GM21528 (cell line): ENCODE results near the gene TSNAX.
"Not testable (repeated sequence)": the region's sequence is repeated elsewhere in the genome, so short reads cannot be mapped to it uniquely, and the experiment has no call there.

Experiments used
- ATAC-seq: cut with Tn5 transposase; IDR thresholded peaks from one replicate; pipeline ENCODE4 v1.9.1; 2021; ENCODE audit warnings: mild to moderate bottlenecking, moderate library complexity; ENCODE audit not compliant: unreplicated experiment, low FRiP score

The TSNAX gene

DNA sequence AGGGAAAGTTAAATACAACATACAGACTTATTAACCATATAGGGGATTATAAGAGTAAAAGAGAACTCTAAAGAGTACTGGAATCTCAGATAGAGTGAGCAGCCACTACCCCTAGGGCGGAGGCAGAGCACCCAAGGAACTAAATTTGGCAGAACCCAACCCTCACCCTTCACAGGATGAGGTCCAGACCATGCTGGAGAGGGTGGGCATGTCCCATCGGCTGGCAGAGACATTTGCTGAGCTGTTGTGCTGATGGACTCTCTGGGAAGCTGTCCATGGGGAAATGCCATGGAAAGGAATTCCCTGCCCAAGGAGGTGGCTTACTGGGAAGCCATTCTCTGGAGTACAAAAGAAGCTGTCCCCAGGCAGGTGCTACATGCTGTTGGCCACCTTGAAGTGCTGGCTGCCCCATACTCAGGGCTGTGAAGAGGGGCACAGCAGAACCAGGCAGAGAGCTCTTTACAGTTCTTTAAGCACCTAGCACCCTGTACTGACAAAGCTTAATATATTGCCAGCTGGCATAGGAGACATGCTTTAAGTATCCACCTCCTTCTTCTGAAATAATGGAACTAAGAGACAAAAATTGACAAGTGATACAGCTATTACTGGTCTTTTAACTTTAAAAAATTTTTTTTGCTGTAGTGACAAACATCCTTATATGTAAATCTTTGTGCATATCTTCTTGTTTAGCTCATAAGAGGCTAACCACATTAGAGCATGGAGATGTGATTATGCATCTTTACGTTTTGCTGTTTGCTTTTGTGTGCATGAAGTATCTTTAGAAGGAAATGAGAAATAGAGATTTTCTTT lies 29.6 kb downstream of the TSNAX start:
- ATAC-seq = no peak

DNA sequence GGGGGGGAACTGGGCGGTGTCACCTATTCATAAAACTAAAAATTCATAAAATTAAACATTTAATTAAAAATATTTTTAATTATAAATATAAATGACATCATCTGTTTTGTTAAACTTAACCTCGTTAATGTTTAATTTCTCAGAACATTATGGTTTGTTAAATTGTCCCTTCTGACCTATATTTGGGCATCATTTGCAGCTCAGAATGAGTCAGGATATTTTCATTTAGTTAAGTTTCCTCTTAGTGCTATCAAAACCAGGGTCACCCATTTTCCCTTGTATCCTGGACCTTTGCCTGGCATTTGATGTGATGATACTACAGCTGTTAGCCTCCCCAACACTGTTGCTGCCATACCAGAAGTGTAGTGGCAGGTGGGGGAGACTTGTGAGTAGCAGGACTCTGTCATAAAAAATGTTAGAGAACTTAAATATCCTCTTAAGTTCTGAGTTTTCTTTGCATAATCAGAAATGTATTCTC lies 30.3 kb downstream of the TSNAX start:
- ATAC-seq = no peak

DNA sequence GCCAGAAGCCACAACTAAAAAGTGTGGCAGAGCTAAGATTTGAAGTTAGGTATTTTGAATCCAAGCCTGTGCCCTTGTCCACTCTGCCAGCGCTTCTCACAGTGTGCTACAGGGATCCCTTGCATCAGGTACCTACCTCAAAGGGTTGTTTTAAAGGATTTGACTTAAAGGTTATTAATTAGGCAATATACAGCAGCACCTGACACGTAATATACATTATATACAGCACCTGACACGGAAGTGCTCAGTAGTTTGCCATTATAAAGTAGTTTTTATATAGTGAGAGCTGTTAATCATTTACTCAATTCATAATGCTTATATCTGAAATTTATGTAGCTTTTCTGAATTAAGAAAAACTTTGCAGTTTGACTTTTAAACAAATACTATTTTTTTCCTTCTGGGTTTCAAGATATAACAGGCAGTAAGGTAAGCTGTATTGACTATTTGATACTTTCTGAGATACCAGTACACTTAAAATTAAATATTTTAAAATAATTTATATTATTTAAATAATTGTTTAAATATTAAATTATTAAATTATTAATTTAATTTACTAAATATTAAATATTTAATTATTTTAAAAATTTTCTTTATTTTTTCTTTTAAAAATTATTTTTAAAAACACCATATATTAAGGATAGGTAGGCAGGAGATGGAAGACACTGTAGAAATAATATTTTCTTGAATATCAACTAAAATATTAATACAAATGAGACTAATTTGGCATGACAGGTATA lies 33.3 kb downstream of the TSNAX start:
- no peak for ATAC-seq

DNA sequence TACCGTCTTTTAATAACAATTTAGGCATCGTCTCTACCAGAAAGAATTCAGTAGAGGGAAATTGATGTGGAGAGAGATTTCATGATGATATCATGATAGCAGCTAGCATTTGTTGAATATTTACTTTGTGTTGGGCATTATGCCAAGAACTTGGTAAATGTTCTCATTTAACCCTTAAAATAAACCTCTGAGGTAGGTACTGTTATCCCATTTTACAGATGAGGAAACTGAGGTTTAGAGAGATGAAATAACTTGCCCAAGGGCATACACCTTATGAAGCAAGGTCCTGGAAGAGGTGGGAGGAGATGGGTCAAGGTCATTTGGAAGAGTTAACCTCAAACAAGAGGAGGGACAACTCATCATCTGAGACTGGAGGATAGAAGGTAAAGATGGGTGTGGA lies 34.8 kb downstream of the TSNAX start:
- ATAC-seq = no peak

DNA sequence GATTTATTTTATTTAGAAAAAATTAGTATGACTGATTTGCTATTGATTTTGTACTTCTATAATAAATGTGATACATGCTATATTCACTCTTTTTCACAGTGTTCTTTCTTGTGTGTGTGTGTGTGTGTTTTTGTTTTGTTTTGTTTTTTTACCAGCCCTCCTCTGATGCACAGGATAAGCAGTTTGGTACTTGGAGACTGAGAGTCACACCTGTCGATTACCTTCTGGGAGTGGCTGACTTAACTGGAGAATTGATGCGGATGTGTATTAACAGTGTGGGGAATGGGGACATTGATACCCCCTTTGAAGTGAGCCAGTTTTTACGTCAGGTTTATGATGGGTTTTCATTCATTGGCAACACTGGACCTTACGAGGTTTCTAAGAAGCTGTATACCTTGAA lies 35.9 kb downstream of the TSNAX start:
- no peak for ATAC-seq

DNA sequence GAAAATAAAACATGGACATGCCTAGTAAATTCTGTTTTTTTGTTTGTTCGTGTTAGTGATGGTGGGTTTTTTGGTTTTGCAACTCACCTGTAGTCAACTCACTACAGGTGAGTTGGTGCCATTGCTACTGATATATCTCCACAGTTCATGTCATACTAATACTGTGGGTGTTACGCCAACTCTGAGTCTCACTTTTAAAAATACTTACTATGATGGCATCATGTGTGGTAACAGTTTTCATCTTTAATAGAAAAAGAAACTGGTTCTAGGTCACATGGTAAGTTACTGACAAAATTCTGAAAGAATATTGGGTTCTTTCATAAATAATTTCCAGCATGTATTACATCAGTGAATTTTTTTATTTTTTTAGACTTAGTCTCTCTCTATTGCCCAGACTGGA lies 38.0 kb downstream of the TSNAX start:
- no peak for ATAC-seq

DNA sequence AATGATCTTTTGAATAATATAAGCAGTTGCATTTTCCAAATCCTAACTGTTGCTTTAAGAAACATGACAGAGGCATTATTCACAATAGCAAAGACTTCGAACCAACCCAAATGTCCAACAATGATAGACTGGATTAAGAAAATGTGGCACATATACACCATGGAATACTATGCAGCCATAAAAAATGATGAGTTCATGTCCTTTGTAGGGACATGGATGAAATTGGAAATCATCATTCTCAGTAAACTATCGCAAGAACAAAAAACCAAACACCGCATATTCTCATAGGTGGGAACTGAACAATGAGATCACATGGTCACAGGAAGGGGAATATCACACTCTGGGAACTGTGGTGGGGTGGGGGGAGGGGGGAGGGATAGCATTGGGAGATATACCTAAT lies 41.8 kb downstream of the TSNAX start:
- ATAC-seq = not testable (repeated sequence)

DNA sequence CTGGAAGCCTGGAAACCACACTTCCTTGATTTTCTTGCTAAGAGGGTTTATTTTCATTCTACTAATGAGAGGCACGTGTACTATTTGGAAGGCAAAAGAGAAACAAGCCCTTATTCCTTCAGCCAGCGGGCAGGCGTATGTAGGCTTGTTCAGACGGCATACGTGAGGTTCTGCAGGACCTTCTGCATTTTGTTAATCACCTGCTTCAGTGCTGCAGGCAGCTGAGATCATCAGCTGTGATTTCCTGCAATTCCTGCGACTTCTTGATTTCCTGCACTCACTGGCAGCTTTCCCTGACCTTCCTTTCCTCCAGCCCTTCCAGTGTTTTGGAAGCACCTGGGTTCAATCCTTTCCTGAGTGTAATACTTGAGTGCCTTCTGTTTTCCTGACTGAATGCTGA lies 43.4 kb downstream of the TSNAX start:
- ATAC-seq = no peak

DNA sequence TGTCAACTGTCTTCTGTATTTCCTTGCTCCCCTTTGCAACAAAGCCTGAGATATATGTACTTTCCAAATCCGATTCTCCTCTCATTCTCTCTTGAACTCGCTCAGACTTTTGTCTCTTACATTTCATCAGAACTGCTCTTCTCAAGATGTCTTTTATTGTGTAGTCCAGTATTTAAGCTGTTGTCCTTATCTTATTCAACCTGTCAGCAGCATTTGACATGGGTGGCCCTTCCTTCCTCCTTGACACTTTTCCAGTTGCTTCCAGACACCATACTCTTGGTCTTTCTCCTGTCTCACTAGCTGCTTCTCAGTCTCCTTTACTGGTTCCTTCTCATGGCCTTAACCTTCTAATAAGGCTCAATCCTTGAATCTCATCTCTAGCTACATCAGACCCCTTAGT lies 47.0 kb downstream of the TSNAX start:
- ATAC-seq = no peak

DNA sequence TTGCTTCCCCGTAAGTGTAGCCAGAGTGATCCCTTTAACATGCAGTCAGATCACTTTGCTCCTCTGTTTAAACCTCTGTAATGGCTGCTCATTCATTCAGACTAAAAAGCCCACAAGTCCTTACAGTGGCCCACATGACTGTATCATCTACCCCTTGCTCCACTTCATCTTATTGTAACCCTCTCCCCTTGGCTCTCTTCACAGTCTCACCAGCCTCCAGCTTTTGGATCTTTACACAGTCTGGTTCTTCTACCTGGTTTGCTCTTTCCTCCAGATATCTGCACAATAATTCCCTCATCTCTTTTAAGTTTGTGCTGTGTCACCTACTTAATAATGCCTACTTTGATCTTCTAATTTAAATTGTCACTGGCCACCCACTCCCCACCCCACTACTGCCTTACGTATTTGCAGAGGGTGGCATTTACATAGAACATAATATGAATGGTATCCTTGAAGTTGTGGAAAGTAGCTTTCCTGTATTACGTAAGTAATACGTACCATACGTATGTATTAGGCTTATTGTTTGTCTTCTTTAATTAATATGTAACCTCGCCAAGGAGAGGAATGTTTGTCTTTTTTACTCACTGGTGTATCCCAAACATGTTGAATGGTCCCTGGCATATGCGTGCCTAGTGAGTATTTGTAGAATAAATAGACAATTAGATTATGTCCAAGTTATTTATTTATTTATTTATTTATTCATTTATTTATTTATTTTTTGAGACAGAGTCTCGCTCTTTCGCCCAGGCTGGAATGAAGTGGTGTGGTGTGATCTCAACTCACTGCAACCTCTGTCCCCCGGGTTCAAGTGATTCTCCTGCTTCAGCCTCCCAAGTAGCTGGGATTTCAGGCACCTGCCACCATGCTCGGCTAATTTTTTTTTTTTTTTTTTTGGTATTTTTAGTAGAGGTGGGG lies 48.6 kb downstream of the TSNAX start:
- no peak for ATAC-seq

DNA sequence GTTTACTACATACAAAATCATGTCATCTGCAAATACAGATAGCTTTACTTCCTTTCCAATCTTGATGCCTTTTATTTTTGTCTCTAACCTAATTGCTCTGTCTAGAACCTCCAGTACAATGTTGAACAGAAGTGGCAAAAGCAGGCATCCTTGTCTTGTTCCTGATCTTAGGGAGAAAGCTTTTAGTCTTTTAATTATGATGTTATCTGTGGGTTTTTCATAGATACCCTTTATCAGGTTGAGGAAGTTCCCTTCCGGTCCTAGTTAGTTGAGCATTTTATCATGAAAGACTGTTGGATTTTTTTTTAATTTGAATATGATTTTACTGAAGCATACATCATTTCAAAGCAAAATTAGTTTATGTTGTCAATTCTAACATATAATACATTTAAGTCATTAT lies 52.4 kb downstream of the TSNAX start:
- no peak for ATAC-seq

DNA sequence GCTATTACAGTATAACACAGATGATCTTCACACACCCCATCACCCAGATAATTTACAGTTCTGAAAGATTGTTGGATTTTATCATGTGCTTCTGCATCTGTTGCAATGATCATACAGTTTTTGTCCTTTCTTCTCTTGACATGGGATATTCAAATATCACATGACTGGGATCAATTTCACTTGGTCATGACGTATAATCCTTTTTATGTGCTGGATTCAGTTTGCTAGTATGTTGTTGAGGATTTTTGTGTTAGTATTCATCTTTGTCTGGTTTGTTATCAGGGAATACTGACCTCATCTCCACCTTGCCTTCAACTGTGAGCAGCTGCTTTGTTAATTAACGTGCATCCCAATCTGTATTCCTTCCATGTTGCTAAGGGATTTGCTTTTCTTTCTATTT lies 53.4 kb downstream of the TSNAX start:
- ATAC-seq = no peak

DNA sequence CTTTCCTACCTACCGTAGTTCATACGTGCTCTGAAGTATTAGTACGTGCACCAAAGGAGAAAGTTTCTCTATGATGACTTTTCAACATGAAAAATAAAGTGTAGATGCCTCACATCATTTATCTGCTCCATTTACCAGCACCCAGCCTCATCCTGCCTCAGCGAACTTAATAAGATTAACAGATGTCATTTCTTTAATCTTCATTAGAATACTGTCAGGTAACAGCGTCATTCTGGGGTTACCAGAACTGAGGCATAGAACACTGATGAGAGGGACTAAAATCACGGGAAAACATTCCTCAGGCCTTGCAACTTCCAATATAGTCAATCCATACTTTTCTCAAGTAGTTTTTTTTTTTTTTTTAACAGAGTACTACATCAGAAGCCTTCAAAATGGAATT lies 54.9 kb downstream of the TSNAX start:
- ATAC-seq = no peak

DNA sequence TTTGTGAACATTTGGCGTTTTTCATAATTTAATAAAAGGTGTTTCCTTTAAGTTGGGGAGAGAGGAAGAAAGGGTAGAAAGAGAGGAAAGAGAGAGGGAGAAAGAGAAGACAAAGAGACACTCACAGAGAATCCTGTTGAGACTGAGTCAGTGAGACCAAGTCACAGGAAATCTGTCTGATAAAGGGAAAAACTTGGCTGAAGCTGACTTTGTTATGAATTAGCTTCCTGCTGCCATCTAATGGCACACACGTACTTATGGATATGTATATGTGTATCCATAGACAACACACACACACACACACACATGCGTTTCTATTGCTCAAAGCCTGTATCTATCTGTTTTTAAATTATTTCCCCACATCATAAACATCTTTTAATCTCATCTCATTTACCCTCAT lies 55.6 kb downstream of the TSNAX start:
- no peak for ATAC-seq

DNA sequence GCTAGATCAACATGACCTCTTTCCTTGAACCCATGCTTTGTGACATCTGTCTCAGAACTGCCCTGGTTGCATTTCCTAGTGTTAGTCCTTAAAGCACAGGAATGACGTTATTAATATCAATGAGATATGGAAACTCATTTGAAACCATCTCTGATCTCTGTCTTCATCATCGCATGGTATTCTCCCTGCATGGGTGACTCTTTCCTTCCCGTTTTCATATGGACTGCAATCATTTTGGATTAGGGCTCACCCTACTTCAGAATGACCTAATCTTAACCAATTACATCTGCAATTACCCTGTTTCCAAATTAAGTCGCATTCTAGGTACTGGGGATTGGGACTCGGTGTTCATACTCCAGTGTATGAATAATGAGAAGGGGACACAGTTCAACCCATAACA lies 56.5 kb downstream of the TSNAX start:
- ATAC-seq = no peak

DNA sequence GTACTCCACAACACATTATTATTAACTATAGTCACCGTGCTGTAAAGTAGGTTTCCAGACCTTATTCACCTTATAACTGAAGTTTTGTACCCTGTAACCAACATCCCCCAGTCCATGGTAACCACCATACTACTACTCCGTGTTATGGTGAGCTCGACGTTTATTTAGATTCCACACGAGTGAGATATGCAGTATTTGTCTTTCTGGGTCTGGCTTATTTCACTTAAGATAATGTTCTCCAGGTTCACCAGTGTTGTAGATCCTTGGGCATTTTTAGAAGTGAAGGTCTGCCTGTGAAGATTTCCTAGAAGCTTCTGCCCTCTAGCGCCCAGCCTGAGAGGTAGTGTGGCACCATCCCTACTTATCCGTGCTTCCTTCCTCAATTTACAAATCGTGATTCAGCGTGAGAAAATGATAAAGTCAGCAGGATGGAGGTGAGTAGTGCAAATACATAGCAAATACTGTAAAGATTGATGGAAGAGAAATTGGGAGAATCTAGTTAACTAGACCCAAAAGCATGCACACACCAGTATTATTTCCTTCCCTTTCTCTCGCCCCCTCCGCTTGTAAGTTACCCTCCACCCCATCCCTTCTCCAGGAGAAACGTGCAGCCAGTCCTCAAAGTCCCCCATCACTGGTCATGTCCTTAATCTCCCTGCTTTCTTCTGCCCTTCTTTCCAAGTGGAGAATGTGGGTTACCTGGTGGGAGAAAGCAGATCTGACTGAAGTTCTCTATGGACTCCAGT lies 62.2 kb downstream of the TSNAX start:
- ATAC-seq = no peak

DNA sequence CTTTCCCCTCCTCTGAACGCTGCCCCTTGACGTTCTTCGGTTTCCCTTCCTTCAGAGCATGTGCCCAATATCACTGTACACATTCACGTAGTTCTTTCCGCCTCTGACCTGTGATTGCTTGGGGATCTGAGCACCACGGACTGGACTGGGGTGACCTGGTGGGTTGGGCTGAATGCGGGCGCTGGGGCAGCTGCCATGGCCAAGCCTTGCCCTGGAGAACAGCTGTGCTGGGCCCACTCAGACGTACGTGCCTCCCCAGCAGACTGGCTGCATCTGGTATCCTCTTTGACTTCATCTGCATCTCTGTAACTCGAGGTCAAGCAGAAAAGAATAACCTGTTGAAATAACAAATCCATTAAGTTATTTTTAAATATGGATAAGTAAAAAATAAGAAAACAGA lies 63.0 kb downstream of the TSNAX start:
- ATAC-seq = no peak

DNA sequence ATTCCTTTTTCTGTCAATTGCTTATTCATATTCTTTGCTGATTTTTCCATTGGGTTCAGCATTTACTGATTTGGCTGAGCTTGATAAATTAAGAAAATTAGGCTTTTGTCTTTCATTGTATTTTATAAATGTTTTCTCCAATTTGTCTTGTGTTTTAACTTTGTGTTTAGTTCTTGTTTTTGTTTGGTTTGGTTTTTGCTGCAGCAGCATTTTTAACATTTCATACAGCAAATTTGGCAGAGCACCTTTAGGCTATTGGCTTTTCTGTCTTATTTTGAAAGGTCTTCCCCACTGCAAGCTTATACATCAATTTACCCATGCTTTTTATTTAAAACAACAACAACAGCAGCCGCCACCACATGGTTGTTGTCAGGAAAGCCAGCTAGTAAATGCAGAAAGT lies 64.3 kb downstream of the TSNAX start:
- ATAC-seq = no peak

DNA sequence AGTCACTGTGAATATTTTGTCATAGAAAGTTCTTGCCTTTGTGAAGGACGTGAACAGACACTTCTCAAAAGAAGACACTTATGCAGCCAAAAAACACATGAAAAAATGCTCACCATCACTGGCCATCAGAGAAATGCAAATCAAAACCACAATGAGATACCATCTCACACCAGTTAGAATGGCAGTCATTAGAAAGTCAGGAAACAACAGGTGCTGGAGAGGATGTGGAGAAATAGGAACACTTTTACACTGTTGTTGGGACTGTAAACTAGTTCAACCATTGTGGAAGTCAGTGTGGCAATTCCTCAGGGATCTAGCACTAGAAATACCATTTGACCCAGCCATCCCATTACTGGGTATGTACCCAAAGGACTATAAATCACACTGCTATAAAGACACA lies 64.8 kb downstream of the TSNAX start:
- not testable (repeated sequence) for ATAC-seq

DNA sequence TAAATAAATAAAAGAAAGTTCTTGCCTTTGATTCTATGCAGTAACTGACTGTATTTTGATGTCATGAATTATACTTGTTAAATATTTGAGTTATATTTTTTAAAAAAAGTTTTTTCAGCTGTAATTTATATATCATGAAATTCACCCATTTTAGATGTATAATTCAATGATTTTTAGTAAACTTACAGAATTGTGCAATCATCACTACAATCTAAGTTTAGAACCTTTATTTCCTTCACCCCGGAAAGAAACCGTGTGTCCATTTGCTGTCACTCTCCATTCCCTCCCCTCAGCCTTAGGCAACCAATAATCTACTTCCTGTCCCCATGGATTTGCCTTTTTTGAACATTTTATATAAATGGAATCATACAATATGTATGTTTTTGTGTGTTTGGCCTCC lies 65.7 kb downstream of the TSNAX start:
- no peak for ATAC-seq
